Measurements from ENCODE around the gene SCFD2.

Gene SCFD2

GRCh38 chr4:53175640-53176039, 190.2 kb downstream of the SCFD2 start:
- no peak overlapping the region for H3K4me3 Mint-ChIP-seq
- H3K27ac Mint-ChIP-seq: no peak overlapping the region
- H3K36me3 Mint-ChIP-seq (ENCODE audit: low read depth): peaks cover 49% of the 10 kb centered on the region

GRCh38 chr4:53174823-53175222, 191.0 kb downstream of the SCFD2 start:
- DNase-seq: no peak
- Mint-ChIP-seq H3K27me3 (ENCODE audit: low read depth, poor library complexity) (no peaks in the 10 kb centered on the region), H3K36me3 (ENCODE audit: low read depth) (peaks cover 40% of the 10 kb centered on the region)

More at GRCh38 chr4:53175640-53176039, 190.2 kb downstream of the SCFD2 start:
- no peak for TF ChIP-seq CTCF (IDR thresholded peaks at IDR 0.05)
- H3K9me3 Mint-ChIP-seq: peaks cover 65% of the 10 kb centered on the region
- H3K27me3 Mint-ChIP-seq (ENCODE audit: low read depth, poor library complexity): no peaks in the 10 kb centered on the region
- no peak for DNase-seq
- no peaks in the 10 kb centered on the region for H3K4me1 Mint-ChIP-seq

GRCh38 chr4:53173576-53173975, 192.3 kb downstream of the SCFD2 start:
- peaks cover 29% of the 10 kb centered on the region for H3K36me3 Mint-ChIP-seq (ENCODE audit: low read depth)
- no peaks in the 10 kb centered on the region for H3K27me3 Mint-ChIP-seq (ENCODE audit: low read depth, poor library complexity)
- no peak overlapping the region for H3K27ac Mint-ChIP-seq
- no peaks in the 10 kb centered on the region for H3K4me1 Mint-ChIP-seq
- no peak for TF ChIP-seq CTCF (IDR thresholded peaks at IDR 0.05)
- DNase-seq: no peak
- H3K9me3 Mint-ChIP-seq: peaks cover 45% of the 10 kb centered on the region
- no peak overlapping the region for H3K4me3 Mint-ChIP-seq

More at GRCh38 chr4:53174823-53175222, 191.0 kb downstream of the SCFD2 start:
- peaks cover 57% of the 10 kb centered on the region for H3K9me3 Mint-ChIP-seq
- TF ChIP-seq CTCF (IDR thresholded peaks at IDR 0.05): no peak
- no peaks in the 10 kb centered on the region for H3K4me1 Mint-ChIP-seq
- no peak overlapping the region for H3K27ac Mint-ChIP-seq
- no peak overlapping the region for H3K4me3 Mint-ChIP-seq

- no peak for DNase-seq
- no peaks in the 10 kb centered on the region for H3K27me3 Mint-ChIP-seq (ENCODE audit: low read depth, poor library complexity)
- H3K4me3 Mint-ChIP-seq: no peak overlapping the region
- peaks cover 18% of the 10 kb centered on the region for H3K36me3 Mint-ChIP-seq (ENCODE audit: low read depth)
- H3K4me1 Mint-ChIP-seq: no peaks in the 10 kb centered on the region
- TF ChIP-seq CTCF (IDR thresholded peaks at IDR 0.05): no peak
- no peak overlapping the region for H3K27ac Mint-ChIP-seq
- peaks cover 27% of the 10 kb centered on the region for H3K9me3 Mint-ChIP-seq
Observed at GRCh38 chr4:53171797-53172196, 194.1 kb downstream of the SCFD2 start.

GRCh38 chr4:53169695-53170617, 195.9 kb downstream of the SCFD2 start:
- Mint-ChIP-seq H3K27ac (no peak overlapping the region), H3K36me3 (ENCODE audit: low read depth) (peaks cover 9% of the 10 kb centered on the region), H3K4me1 (no peaks in the 10 kb centered on the region), H3K9me3 (peaks cover 17% of the 10 kb centered on the region), H3K4me3 (no peak overlapping the region), H3K27me3 (ENCODE audit: low read depth, poor library complexity) (no peaks in the 10 kb centered on the region)
- DNase-seq: no peak
- no peak for TF ChIP-seq CTCF (IDR thresholded peaks at IDR 0.05)

GRCh38 chr4:53168228-53168627, 197.6 kb downstream of the SCFD2 start:
- no peak overlapping the region for H3K27ac Mint-ChIP-seq
- no peak for DNase-seq
- H3K9me3 Mint-ChIP-seq: peaks cover 12% of the 10 kb centered on the region
- no peak overlapping the region for H3K4me3 Mint-ChIP-seq
- H3K36me3 Mint-ChIP-seq (ENCODE audit: low read depth): peaks cover 2% of the 10 kb centered on the region
- no peaks in the 10 kb centered on the region for H3K4me1 Mint-ChIP-seq
- H3K27me3 Mint-ChIP-seq (ENCODE audit: low read depth, poor library complexity): no peaks in the 10 kb centered on the region
- TF ChIP-seq CTCF (IDR thresholded peaks at IDR 0.05): no peak

All from nephron progenitor cell (in vitro differentiated cells).